Liver (tissue), 9 donors: ENCODE measurements around the gene FRMD5. TPM values are rescaled to one million over a fixed set of nuclear protein-coding genes. Genes with fewer than 3 reads are reported as not detected.

Experiments used
- DNase-seq: peaks from one replicate; pipeline ENCODE4 v3.0.0-alpha.2; 2017; ENCODE audit warnings: low spot score
- H3K27ac ChIP-seq, 2 donors: one replicate each; pipeline ENCODE4 v1.7.0; 2013; ENCODE audit warnings: inconsistent platforms in 2 of 2, low read length in 2 of 2, control low read depth in 1 of 2, low read depth in 1 of 2, mild to moderate bottlenecking in 1 of 2
- H3K27me3 ChIP-seq, 4 donors: one replicate each; pipeline versions ENCODE4 v1.6.1 to v1.7.0; 2013; ENCODE audit warnings: low read length in 3 of 4, inconsistent platforms in 1 of 4, mild to moderate bottlenecking in 1 of 4, moderate library complexity in 1 of 4; ENCODE audit not compliant: control insufficient read depth in 4 of 4, insufficient read depth in 4 of 4
- H3K36me3 ChIP-seq, 4 donors: one replicate each; pipeline versions ENCODE4 v1.6.1 to v1.7.0; 2013; ENCODE audit warnings: low read length in 3 of 4, mild to moderate bottlenecking in 3 of 4, low read depth in 1 of 4, moderate library complexity in 1 of 4; ENCODE audit not compliant: control insufficient read depth in 4 of 4, insufficient read depth in 3 of 4
- H3K4me1 ChIP-seq, 4 donors: one replicate each; pipeline versions ENCODE4 v1.6.1 to v1.7.0; 2013; ENCODE audit warnings: low read length in 3 of 4, mild to moderate bottlenecking in 3 of 4, moderate library complexity in 1 of 4; ENCODE audit not compliant: control insufficient read depth in 4 of 4, insufficient read depth in 4 of 4
- H3K4me3 ChIP-seq, 3 donors: one replicate each; pipeline versions ENCODE4 v1.6.1 to v1.7.0; 2013; ENCODE audit warnings: low read length in 3 of 3, control low read depth in 1 of 3, low read depth in 1 of 3, mild to moderate bottlenecking in 1 of 3
- H3K9ac ChIP-seq, 2 donors: one replicate each; pipeline ENCODE4 v1.7.0; 2013; ENCODE audit warnings: low read length in 2 of 2, mild to moderate bottlenecking in 2 of 2, moderate library complexity in 2 of 2, control low read depth in 1 of 2, low read depth in 1 of 2
- H3K9me3 ChIP-seq, 4 donors: one replicate each; pipeline versions ENCODE4 v1.6.1 to v1.7.0; 2013; ENCODE audit warnings: low read length in 3 of 4; ENCODE audit not compliant: control insufficient read depth in 4 of 4
- EGR1 ChIP-seq, 2 donors: IDR thresholded peaks; 2 replicates each; pipeline ENCODE4 v1.6.1; 2016 to 2018; ENCODE audit warnings: antibody characterized with exemption in 2 of 2, low read depth in 2 of 2
- FOXA1 ChIP-seq: IDR thresholded peaks from 2 replicates; pipeline ENCODE4 v1.6.1; 2016; ENCODE audit warnings: antibody characterized with exemption
- FOXA2 ChIP-seq: IDR thresholded peaks from 2 replicates; pipeline ENCODE4 v1.6.1; 2016; ENCODE audit warnings: antibody characterized with exemption
- GABPA ChIP-seq, 2 donors: IDR thresholded peaks in 1 of 2; conservative IDR thresholded peaks in 1 of 2; 2 replicates each; pipeline ENCODE4 v1.6.1; 2016; ENCODE audit warnings: antibody characterized with exemption in 2 of 2, mild to moderate bottlenecking in 1 of 2, moderate library complexity in 1 of 2
- HNF4A ChIP-seq, 2 donors: conservative IDR thresholded peaks; 2 replicates each; pipeline ENCODE4 v1.6.1; 2016; ENCODE audit warnings: antibody characterized with exemption in 2 of 2, mild to moderate bottlenecking in 2 of 2
- HNF4G ChIP-seq: IDR thresholded peaks from 2 replicates; pipeline ENCODE4 v1.6.1; 2016; ENCODE audit warnings: antibody characterized with exemption
- JUND ChIP-seq, 2 donors: IDR thresholded peaks; 2 replicates each; pipeline ENCODE4 v1.6.1; 2016; ENCODE audit warnings: antibody characterized with exemption in 2 of 2
- NR2F2 ChIP-seq: IDR thresholded peaks from 2 replicates; pipeline ENCODE4 v1.6.1; 2016; ENCODE audit warnings: antibody characterized with exemption
- RAD21 ChIP-seq, 2 donors: IDR thresholded peaks; 2 replicates each; pipeline ENCODE4 v1.6.1; 2016; ENCODE audit warnings: antibody characterized with exemption in 2 of 2, mild to moderate bottlenecking in 2 of 2
- REST ChIP-seq: IDR thresholded peaks from 2 replicates; pipeline ENCODE4 v1.6.1; 2016; ENCODE audit warnings: antibody characterized with exemption, mild to moderate bottlenecking
- RXRA ChIP-seq, 2 donors: IDR thresholded peaks; 2 replicates each; pipeline ENCODE4 v1.6.1; 2017 to 2018; ENCODE audit warnings: antibody characterized with exemption in 2 of 2, mild to moderate bottlenecking in 1 of 2
- SP1 ChIP-seq: IDR thresholded peaks from 2 replicates; pipeline ENCODE4 v1.6.1; 2018; ENCODE audit warnings: antibody characterized with exemption, mild to moderate bottlenecking
- TAF1 ChIP-seq: conservative IDR thresholded peaks from 2 replicates; pipeline ENCODE4 v1.6.1; 2016; ENCODE audit warnings: antibody characterized with exemption, mild to moderate bottlenecking
- YY1 ChIP-seq: IDR thresholded peaks from 2 replicates; pipeline ENCODE4 v1.6.1; 2016; ENCODE audit warnings: antibody characterized with exemption, mild to moderate bottlenecking
- WGBS: extraction: QIAGEN DNeasy Blood & Tissue Kit; methylation state at CpG from one replicate; pipeline ENCODE4 v1.1.7; 2013; 5-methylcytosine and 5-hydroxymethylcytosine counted together
- polyA plus RNA-seq, 2 donors: library from polyadenylated mRNA; stranded (reverse) in 1 of 2; unstranded in 1 of 2; fragments of 200-250 nt in 1 of 2; fragments of >200 nt in 1 of 2; fragmentation: Nextera tagmentation in 1 of 2; extraction: Ambion mirVana in 1 of 2; gene quantifications; one replicate each; pipeline versions ENCODE4 v1.2.1 to v1.2.3, GENCODE V29; 2013 to 2015
- total RNA-seq, 2 donors: library from RNA; depleted of rRNA; stranded (reverse); fragments of >200 nt; gene quantifications; one replicate each; pipeline ENCODE4 v1.2.3, GENCODE V29; 2014
- TF ChIP-seq, protein P1 (sequence below): IDR thresholded peaks from 2 replicates; pipeline ENCODE4 v1.6.1; 2016; ENCODE audit warnings: antibody characterized with exemption
- TF ChIP-seq, protein P2 (sequence below): fragments of 150-350 bp; IDR thresholded peaks from 2 replicates; pipeline ENCODE4 v1.5.1; 2017; ENCODE audit warnings: improper control_type of control experiment, low read depth, low read length; ENCODE audit not compliant: missing input control
- TF ChIP-seq, protein P3 (sequence below): IDR thresholded peaks from 2 replicates; pipeline ENCODE4 v1.6.1; 2016; ENCODE audit warnings: antibody characterized with exemption
- donor health status: healthy.
- donor health status: healthy.
- donor health status: healthy.
- donor health status: healthy.
- donor health status: healthy.

The FRMD5 gene
- total and polyA plus RNA-seq, 4 donors: 0.01 to 0.25 TPM; not detected in 2

DNA sequence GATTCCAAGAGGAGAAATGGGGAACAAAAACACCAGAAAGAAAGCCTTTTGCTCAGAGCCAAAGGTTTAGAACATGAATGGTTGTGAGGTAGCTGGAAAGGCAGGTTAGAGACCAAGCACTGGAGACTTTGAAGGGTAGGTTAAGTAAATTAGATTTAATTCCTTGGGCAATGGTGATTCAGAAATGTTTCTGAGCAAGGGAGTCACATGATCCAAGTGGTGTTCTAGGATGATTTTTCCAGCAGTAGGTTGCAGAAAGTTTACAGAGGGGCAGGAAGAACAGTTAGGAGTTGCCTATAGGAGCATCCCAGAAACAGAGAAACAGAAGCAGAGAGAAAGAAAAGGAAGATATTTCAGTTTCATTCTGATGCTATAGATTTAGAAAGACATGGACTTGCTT is 228.4 kb downstream of the FRMD5 start:
- no peak for DNase-seq
- H3K36me3 ChIP-seq: no peaks in the 10 kb centered on the region
- H3K4me1 ChIP-seq: no peaks in the 10 kb centered on the region
- H3K9ac ChIP-seq: no peak overlapping the region
- H3K4me3 ChIP-seq: no peak overlapping the region
- no peak overlapping the region for H3K27ac ChIP-seq
- no peaks in the 10 kb centered on the region for H3K27me3 ChIP-seq
- no peak for TF ChIP-seq TAF1
- TF ChIP-seq RAD21 (IDR thresholded peaks at IDR 0.05): no peak
- TF ChIP-seq HNF4A (conservative IDR thresholded peaks at IDR 0.05): no peak
- no peak for TF ChIP-seq RXRA (IDR thresholded peaks at IDR 0.05)
- TF ChIP-seq, protein P1, sequence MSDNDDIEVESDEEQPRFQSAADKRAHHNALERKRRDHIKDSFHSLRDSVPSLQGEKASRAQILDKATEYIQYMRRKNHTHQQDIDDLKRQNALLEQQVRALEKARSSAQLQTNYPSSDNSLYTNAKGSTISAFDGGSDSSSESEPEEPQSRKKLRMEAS: no peak
- TF ChIP-seq FOXA1: no peak
- no peak for TF ChIP-seq REST
- TF ChIP-seq YY1: no peak
- TF ChIP-seq HNF4G: no peak
- TF ChIP-seq, protein P2, sequence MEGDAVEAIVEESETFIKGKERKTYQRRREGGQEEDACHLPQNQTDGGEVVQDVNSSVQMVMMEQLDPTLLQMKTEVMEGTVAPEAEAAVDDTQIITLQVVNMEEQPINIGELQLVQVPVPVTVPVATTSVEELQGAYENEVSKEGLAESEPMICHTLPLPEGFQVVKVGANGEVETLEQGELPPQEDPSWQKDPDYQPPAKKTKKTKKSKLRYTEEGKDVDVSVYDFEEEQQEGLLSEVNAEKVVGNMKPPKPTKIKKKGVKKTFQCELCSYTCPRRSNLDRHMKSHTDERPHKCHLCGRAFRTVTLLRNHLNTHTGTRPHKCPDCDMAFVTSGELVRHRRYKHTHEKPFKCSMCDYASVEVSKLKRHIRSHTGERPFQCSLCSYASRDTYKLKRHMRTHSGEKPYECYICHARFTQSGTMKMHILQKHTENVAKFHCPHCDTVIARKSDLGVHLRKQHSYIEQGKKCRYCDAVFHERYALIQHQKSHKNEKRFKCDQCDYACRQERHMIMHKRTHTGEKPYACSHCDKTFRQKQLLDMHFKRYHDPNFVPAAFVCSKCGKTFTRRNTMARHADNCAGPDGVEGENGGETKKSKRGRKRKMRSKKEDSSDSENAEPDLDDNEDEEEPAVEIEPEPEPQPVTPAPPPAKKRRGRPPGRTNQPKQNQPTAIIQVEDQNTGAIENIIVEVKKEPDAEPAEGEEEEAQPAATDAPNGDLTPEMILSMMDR: no peak
- TF ChIP-seq EGR1 (IDR thresholded peaks at IDR 0.05; ENCODE audit: low read depth in 2 of 2): no peak
- no peaks in the 10 kb centered on the region for H3K9me3 ChIP-seq

- TF ChIP-seq NR2F2 (no peak), TAF1 (no peak), HNF4G (no peak), YY1 (no peak), SP1 (no peak), JUND (IDR thresholded peaks at IDR 0.05) (no peak), HNF4A (conservative IDR thresholded peaks at IDR 0.05) (no peak), RXRA (IDR thresholded peaks at IDR 0.05) (no peak), FOXA2 (no peak), RAD21 (IDR thresholded peaks at IDR 0.05) (no peak), REST (no peak), EGR1 (IDR thresholded peaks at IDR 0.05; ENCODE audit: low read depth in 2 of 2) (no peak), FOXA1 (no peak), GABPA (IDR thresholded peaks at IDR 0.05 in 1 of 2, conservative IDR thresholded peaks at IDR 0.05 in 1 of 2) (no peak)
- TF ChIP-seq, protein P2: no peak
- TF ChIP-seq, protein P1: no peak
- TF ChIP-seq, protein P3, sequence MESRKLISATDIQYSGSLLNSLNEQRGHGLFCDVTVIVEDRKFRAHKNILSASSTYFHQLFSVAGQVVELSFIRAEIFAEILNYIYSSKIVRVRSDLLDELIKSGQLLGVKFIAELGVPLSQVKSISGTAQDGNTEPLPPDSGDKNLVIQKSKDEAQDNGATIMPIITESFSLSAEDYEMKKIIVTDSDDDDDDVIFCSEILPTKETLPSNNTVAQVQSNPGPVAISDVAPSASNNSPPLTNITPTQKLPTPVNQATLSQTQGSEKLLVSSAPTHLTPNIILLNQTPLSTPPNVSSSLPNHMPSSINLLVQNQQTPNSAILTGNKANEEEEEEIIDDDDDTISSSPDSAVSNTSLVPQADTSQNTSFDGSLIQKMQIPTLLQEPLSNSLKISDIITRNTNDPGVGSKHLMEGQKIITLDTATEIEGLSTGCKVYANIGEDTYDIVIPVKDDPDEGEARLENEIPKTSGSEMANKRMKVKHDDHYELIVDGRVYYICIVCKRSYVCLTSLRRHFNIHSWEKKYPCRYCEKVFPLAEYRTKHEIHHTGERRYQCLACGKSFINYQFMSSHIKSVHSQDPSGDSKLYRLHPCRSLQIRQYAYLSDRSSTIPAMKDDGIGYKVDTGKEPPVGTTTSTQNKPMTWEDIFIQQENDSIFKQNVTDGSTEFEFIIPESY: no peak
- no peaks in the 10 kb centered on the region for H3K4me1 ChIP-seq
- no peak overlapping the region for H3K27ac ChIP-seq
- H3K9ac ChIP-seq: no peak overlapping the region
- H3K27me3 ChIP-seq: peaks cover 0 to 3% (median 0%) of the 10 kb centered on the region in 4 donors
- no peak for DNase-seq
- H3K36me3 ChIP-seq: no peaks in the 10 kb centered on the region
- H3K9me3 ChIP-seq: no peaks in the 10 kb centered on the region
- WGBS: 81% methylated on average over 2 of the region's 2 CpGs
- no peak overlapping the region for H3K4me3 ChIP-seq
Measured at GRCh38 chr15:43958861-43959330, 236.2 kb downstream of the FRMD5 start.
